ENCODE data around the gene IRAK1. TPM values are rescaled to one million over a fixed set of nuclear protein-coding genes. Genes with fewer than 3 reads are reported as not detected.

The IRAK1 gene
- total and polyA plus RNA-seq, 2 of the 13 experiments (the other 11 are each of a cell fraction or from before 2014, with no cell fraction given) = 57.7 to 77.3 TPM

DNA sequence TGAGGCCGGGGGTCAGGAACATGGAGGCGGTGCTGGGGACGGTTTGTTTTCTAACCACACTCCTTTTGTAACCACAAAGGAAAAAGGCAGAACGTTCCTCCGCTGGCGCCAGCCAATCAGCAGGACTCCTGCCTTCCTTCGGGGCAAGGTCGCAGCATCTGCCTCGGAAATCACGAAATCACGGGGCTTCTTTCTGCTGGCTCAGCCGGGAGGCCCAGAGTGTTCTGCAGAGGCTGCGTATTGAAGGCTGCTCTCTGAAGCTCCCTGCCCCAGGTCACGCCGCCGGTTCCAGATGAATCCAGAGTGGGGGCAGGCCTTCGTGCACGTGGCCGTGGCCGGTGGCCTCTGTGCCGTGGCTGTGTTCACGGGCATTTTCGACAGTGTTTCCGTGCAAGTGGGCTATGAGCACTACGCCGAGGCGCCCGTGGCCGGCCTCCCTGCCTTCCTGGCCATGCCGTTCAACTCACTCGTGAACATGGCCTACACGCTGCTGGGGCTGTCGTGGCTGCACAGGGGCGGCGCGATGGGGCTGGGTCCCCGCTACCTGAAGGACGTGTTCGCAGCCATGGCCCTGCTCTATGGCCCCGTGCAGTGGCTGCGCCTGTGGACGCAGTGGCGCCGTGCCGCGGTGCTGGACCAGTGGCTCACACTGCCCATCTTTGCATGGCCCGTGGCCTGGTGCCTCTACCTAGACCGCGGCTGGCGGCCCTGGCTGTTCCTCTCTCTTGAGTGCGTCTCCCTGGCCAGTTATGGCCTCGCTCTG is 37.8 kb downstream of the IRAK1 start:
- Histone ChIP-seq H4K20me1 (ENCODE audit: insufficient read depth, low read length) (no peaks in the 10 kb centered on the region), H3K9ac (ENCODE audit: insufficient read depth, low read depth, low read length) (no peak overlapping the region), H3K4me1 (ENCODE audit: insufficient read depth, low read length) (peaks cover 16% of the 10 kb centered on the region), H3K27me3 (ENCODE audit: control insufficient read depth in 1 of 2, insufficient read depth in 2 of 2, low read length in 2 of 2) (no peaks in the 10 kb centered on the region), H3K36me3 (replicated peaks in 1 of 2; ENCODE audit: control insufficient read depth in 1 of 2, insufficient read depth in 2 of 2, low read length in 2 of 2) (no peaks in the 10 kb centered on the region), H3K4me3 (replicated peaks in 1 of 3; ENCODE audit: insufficient read depth in 1 of 3, low read depth in 2 of 3, low read length in 3 of 3) (no peak overlapping the region), H3K79me2 (ENCODE audit: insufficient read depth, low read length) (no peaks in the 10 kb centered on the region), H2AFZ (ENCODE audit: low read length) (no peak overlapping the region), H3K4me2 (ENCODE audit: low read depth, low read length) (no peak overlapping the region), H3K27ac (ENCODE audit: extremely low read length, insufficient read depth, low read length) (no peak overlapping the region), H3K9me3 (ENCODE audit: low read length) (no peaks in the 10 kb centered on the region)
- no TSS peak for BruUV-seq (replicated peaks)
- intact Hi-C loops (cut with micrococcal nuclease; ENCODE audit: unreplicated experiment) (no loop called here), in situ Hi-C loops (cut with HindIII; ENCODE audit: extremely low pct_ligation_motif_present, low pct_unique_long_range_greater_than_20kb) (no loop called here)
- WGBS (ENCODE audit: low lambda C conversion rate) = 100% methylated on average over 7 of the region's 52 CpGs
- FAIRE-seq (no peak), DNase-seq (ENCODE audit: low spot score) (no peak), ATAC-seq (no peak)
- no peak for TF ChIP-seq KDM6A (CRISPR knock-in tag; IDR thresholded peaks at IDR 0.05; ENCODE audit: low read depth)
- TF ChIP-seq SMARCE1 (IDR thresholded peaks at IDR 0.05; ENCODE audit: borderline replicate concordance) = no peak
- TF ChIP-seq CHCHD3 (CRISPR knock-in tag; IDR thresholded peaks at IDR 0.05) = no peak
- TF ChIP-seq, protein P1, sequence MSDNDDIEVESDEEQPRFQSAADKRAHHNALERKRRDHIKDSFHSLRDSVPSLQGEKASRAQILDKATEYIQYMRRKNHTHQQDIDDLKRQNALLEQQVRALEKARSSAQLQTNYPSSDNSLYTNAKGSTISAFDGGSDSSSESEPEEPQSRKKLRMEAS (IDR thresholded peaks at IDR 0.05) = no peak
- no peak for TF ChIP-seq GTF3A (CRISPR knock-in tag; conservative IDR thresholded peaks at IDR 0.05)
- no peak for TF ChIP-seq ATRX (CRISPR knock-in tag; IDR thresholded peaks at IDR 0.05; ENCODE audit: borderline replicate concordance)
- TF ChIP-seq, protein P2, sequence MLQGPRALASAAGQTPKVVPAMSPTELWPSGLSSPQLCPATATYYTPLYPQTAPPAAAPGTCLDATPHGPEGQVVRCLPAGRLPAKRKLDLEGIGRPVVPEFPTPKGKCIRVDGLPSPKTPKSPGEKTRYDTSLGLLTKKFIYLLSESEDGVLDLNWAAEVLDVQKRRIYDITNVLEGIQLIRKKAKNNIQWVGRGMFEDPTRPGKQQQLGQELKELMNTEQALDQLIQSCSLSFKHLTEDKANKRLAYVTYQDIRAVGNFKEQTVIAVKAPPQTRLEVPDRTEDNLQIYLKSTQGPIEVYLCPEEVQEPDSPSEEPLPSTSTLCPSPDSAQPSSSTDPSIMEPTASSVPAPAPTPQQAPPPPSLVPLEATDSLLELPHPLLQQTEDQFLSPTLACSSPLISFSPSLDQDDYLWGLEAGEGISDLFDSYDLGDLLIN (CRISPR knock-in tag; IDR thresholded peaks at IDR 0.05; ENCODE audit: borderline replicate concordance) = no peak
- TF ChIP-seq MIER2 (CRISPR knock-in tag; IDR thresholded peaks at IDR 0.05) = no peak
- no peak for TF ChIP-seq PAWR (CRISPR knock-in tag; IDR thresholded peaks at IDR 0.05; ENCODE audit: borderline replicate concordance)
- CTCF ChIA-PET (ENCODE audit: low intra/inter-chr PET ratio, low total read pairs) = no interaction called here
- POLR2A ChIA-PET = no interaction called here

Measured in HepG2 (cell line).